HG03039 (cell line): Measurements from ENCODE around the gene USP35.

Source experiments
- ATAC-seq: cut with Tn5 transposase; IDR thresholded peaks from one replicate; pipeline ENCODE4 v1.9.1; 2021; ENCODE audit warnings: mild to moderate bottlenecking, moderate library complexity; ENCODE audit not compliant: unreplicated experiment

USP35 gene, protein sequence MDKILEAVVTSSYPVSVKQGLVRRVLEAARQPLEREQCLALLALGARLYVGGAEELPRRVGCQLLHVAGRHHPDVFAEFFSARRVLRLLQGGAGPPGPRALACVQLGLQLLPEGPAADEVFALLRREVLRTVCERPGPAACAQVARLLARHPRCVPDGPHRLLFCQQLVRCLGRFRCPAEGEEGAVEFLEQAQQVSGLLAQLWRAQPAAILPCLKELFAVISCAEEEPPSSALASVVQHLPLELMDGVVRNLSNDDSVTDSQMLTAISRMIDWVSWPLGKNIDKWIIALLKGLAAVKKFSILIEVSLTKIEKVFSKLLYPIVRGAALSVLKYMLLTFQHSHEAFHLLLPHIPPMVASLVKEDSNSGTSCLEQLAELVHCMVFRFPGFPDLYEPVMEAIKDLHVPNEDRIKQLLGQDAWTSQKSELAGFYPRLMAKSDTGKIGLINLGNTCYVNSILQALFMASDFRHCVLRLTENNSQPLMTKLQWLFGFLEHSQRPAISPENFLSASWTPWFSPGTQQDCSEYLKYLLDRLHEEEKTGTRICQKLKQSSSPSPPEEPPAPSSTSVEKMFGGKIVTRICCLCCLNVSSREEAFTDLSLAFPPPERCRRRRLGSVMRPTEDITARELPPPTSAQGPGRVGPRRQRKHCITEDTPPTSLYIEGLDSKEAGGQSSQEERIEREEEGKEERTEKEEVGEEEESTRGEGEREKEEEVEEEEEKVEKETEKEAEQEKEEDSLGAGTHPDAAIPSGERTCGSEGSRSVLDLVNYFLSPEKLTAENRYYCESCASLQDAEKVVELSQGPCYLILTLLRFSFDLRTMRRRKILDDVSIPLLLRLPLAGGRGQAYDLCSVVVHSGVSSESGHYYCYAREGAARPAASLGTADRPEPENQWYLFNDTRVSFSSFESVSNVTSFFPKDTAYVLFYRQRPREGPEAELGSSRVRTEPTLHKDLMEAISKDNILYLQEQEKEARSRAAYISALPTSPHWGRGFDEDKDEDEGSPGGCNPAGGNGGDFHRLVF

DNA sequence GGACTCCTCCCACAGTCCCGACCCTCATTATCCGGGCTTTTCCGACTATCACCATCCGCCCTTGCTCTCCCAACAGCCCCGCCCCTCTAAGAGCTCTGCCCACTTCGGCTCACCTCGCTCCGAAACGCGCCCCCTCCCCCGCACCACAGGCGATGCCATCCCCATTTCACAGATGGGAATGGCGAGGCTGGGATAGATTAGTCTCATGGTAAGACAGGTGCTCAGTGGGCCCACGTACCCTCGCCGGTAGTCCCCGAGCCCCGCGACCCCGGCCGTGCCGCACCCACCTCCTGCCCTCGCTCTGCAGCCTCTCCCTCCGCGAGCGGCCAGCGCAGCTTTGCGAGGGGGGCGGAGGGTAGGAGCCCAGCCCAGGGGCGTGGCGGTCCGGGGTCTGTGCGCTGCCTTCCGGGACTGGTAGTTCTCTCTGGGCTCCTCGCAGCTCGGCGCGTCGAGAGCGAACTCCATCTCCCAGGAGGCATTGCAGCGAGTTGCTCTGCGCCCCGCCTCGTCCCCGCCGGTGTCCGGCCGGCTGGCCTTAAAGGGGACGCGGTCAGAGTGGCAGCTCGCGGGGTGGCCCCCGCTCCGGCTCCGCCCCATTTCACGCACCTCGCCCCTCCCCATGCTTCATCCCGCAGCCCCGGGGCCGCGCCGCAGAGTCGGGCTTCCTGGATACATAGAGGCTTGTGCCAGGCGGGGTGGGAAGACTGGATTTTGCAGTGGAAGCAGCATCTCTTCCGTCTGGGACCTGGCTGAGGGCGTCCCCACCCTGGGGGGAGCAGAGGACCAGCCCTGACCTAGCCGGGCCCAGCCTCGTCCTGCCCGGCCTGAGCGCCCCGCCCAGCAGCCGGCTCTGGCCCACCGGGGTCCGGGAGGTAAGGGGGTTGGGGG, at the start of gene USP35, which contains the start of gene KCTD21:
TSS of gene USP35 (plus strand) at position 634 of the 888 bp plus-strand sequence. CDS start 7,327 bp downstream, outside the sequence.
TSS of gene KCTD21 (minus strand) at position 341 of the 888 bp plus-strand sequence. CDS start 14,072 bp downstream, outside the sequence.
- ATAC-seq = peak; percentile 96

- ATAC-seq = peak; percentile 91
Observed at GRCh38 chr11:78139422-78140391, 49.0 kb upstream of the USP35 start, which contains the start of gene ALG8. TSS of gene ALG8 (minus strand) at chr11:78139626. CDS start at chr11:78139588, 38 bp downstream.

- ATAC-seq = no peak
Observed at GRCh38 chr11:78140392-78141077, 48.2 kb upstream of the USP35 start.

GRCh38 chr11:78145511-78146025, 43.2 kb upstream of the USP35 start:
- ATAC-seq = no peak

DNA sequence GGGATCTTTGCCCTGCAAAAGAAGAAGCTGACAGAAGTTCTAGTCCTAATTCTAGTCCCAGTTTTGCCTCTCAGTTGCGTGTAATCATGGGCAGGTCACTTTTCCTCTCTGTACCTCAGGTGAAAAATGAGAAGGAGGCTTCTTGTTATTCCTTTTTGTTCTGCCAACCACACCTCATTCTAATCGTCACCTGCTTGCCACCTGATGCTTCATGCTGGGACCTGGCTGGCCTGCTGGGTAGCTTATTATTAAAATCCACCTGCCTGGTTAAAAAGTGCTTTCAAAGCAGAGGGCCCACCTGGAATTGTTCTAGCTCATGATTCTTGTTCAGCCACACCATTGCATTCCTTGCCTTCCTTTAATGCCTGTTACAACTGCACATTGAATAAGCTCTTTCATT, 40.9 kb upstream of the USP35 start:
- ATAC-seq = no peak

- no peak for ATAC-seq
Observed at GRCh38 chr11:78149646-78150045, 39.1 kb upstream of the USP35 start.

GRCh38 chr11:78150346-78150745, 38.4 kb upstream of the USP35 start:
- no peak for ATAC-seq

DNA sequence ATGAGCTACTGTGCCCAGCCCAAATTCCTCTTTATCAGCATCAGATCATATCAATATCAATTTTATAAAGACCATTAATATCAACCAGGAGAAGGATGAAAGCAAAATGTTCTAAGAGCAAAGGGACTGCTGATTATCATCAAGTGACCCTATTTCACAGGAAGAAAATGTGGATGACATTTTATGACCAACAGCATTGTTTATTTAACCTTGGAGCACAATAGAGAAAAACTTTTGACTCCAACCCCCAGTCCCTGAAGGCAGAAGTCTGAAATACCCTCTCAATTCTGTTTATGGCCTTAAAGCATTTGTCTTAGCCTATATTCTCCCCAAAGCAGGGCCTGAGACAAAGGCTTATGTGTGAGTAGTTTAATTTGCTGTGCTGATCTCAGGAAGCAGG, 38.0 kb upstream of the USP35 start:
- ATAC-seq = no peak

- ATAC-seq = no peak
Observed at GRCh38 chr11:78151804-78152203, 36.9 kb upstream of the USP35 start.

GRCh38 chr11:78156127-78156844, 32.4 kb upstream of the USP35 start:
- ATAC-seq = no peak

GRCh38 chr11:78158987-78159652, 29.6 kb upstream of the USP35 start:
- ATAC-seq = no peak

DNA sequence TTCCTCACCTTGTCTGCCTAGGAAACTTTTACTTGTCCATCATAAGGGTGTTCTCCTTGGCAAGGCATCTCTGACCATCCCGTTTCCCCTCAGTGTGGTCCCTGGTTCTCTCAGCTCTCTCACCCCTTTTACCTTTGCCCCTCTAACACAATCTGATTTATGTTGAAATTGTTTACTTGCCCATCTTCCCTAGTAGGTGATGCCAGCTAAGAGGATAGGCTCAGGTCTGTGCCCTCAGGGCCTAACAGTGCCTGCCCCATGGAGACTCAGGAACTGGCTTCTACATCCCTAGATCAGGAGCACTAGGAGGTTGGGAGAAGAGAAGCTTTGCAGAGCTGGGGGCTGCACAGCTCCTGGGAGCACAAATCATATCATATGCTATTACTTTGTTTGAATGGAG, 28.2 kb upstream of the USP35 start:
- ATAC-seq = no peak

- ATAC-seq = no peak
Observed at GRCh38 chr11:78161346-78161745, 27.4 kb upstream of the USP35 start.

- no peak for ATAC-seq
Observed at GRCh38 chr11:78161962-78162371, 26.8 kb upstream of the USP35 start.

- no peak for ATAC-seq
Observed at GRCh38 chr11:78163828-78164227, 24.9 kb upstream of the USP35 start.

- ATAC-seq = no peak
Observed at GRCh38 chr11:78164471-78164870, 24.2 kb upstream of the USP35 start.

- no peak for ATAC-seq
Observed at GRCh38 chr11:78166855-78167469, 21.8 kb upstream of the USP35 start.
